PC-3 (cell line): ENCODE results near the gene CDH4. TPM values are rescaled to one million over a fixed set of nuclear protein-coding genes. Genes with fewer than 3 reads are reported as not detected.

ENCODE experiments used
- ATAC-seq: fragments of 200-7000 bp; cut with Tn5 transposase; 2 replicates; pipeline ENCODE4 v1.9.1; 2020; ENCODE audit warnings: mild to moderate bottlenecking, moderate library complexity
- BruUV-seq: library from RNA; stranded (reverse); fragments of 400-500 nt; replicated peaks from 2 replicates; lab custom pipeline; 2021; lab: Mats Ljungman, UMichigan
- CTCF ChIA-PET: fragments of 300-600 bp; sonication (Branson Sonifier 250); formaldehyde crosslinking; loops from one replicate; lab custom pipeline; 2022; ENCODE audit warnings: antibody characterized with exemption; lab: Charles Lee
- POLR2A ChIA-PET: fragments of 300-600 bp; sonication (Branson Sonifier 250); formaldehyde crosslinking; loops from one replicate; lab custom pipeline; 2022; ENCODE audit warnings: antibody characterized with exemption; ENCODE audit not compliant: unreplicated experiment; lab: Charles Lee
- DNase-seq: peaks from one replicate; pipeline ENCODE4 v3.0.0-alpha.2; 2015
- H2AFZ ChIP-seq: fragments of 300-600 bp; sonication (generic); 2 replicates; pipeline ENCODE4 v1.6.0; 2016; ENCODE audit warnings: antibody characterized with exemption, low read length
- H3F3A ChIP-seq: fragments of 300-600 bp; sonication (generic); one replicate; pipeline ENCODE4 v1.6.0; 2017; ENCODE audit warnings: antibody characterized with exemption, low read length, control low read depth, mild to moderate bottlenecking; ENCODE audit not compliant: unreplicated experiment
- H3K27ac ChIP-seq: fragments of 300-600 bp; sonication (generic); 2 replicates; pipeline ENCODE4 v1.5.1; 2016; ENCODE audit warnings: mild to moderate bottlenecking, low read length
- H3K27me3 ChIP-seq: fragments of 300-600 bp; sonication (generic); 2 replicates; pipeline ENCODE4 v1.6.1; 2016; ENCODE audit warnings: low read length, mixed read lengths
- H3K36me3 ChIP-seq: fragments of 300-600 bp; sonication (generic); 2 replicates; pipeline ENCODE4 v1.6.1; 2016; ENCODE audit warnings: low read depth, mixed run types, low read length, mixed read lengths
- H3K4me1 ChIP-seq: fragments of 300-600 bp; sonication (generic); 2 replicates; pipeline ENCODE4 v1.5.1; 2016; ENCODE audit warnings: low read length; ENCODE audit not compliant: insufficient read depth
- H3K4me2 ChIP-seq: fragments of 300-600 bp; sonication (generic); 2 replicates; pipeline ENCODE4 v1.6.0; 2016; ENCODE audit warnings: low read length
- H3K4me3 ChIP-seq: fragments of 300-600 bp; sonication (generic); 2 replicates; pipeline ENCODE4 v1.5.1; 2016; ENCODE audit warnings: mild to moderate bottlenecking, low read length, mixed read lengths
- H3K79me2 ChIP-seq: fragments of 300-600 bp; sonication (generic); 2 replicates; pipeline ENCODE4 v1.6.1; 2017; ENCODE audit warnings: low read length, mixed read lengths
- H3K9ac ChIP-seq: fragments of 300-600 bp; sonication (generic); 2 replicates; pipeline ENCODE4 v1.6.0; 2016; ENCODE audit warnings: mild to moderate bottlenecking, low read length
- H3K9me2 ChIP-seq: fragments of 300-600 bp; sonication (generic); replicated peaks from 2 replicates; pipeline ENCODE4 v1.6.1; 2016; ENCODE audit warnings: mixed run types, low read length, mixed read lengths
- H3K9me3 ChIP-seq: fragments of 300-600 bp; sonication (generic); 2 replicates; pipeline ENCODE4 v1.6.1; 2016; ENCODE audit warnings: low read length, mixed read lengths
- H4K20me1 ChIP-seq: fragments of 300-600 bp; sonication (generic); 2 replicates; pipeline ENCODE4 v1.6.1; 2016; ENCODE audit warnings: low read length, mixed read lengths
- EZH2 ChIP-seq: fragments of 300-600 bp; sonication (generic); IDR thresholded peaks from one replicate; pipeline ENCODE4 v1.6.1; 2017; ENCODE audit warnings: antibody characterized with exemption, mild to moderate bottlenecking, low read length; ENCODE audit not compliant: unreplicated experiment
- EZH2phosphoT487 ChIP-seq: fragments of 300-600 bp; sonication (generic); IDR thresholded peaks from 2 replicates; pipeline ENCODE4 v1.6.1; 2018; ENCODE audit warnings: mild to moderate bottlenecking, antibody characterized with exemption, low read length, borderline replicate concordance
- intact Hi-C: fragments of 100-400 bp; cut with micrococcal nuclease; formaldehyde crosslinking; loops from 2 replicates; pipeline ENCODE4 v1.9.0; 2023
- total RNA-seq: library from RNA; depleted of rRNA; stranded (reverse); fragments of >200 nt; gene quantifications from 2 replicates; pipeline ENCODE4 v1.2.3, GENCODE V29; 2014
- TF ChIP-seq, protein P1 (sequence below): fragments of 300-600 bp; sonication (generic); conservative IDR thresholded peaks from 2 replicates; pipeline ENCODE4 v1.5.1; 2017; ENCODE audit warnings: antibody characterized with exemption, low read depth, mild to moderate bottlenecking, low read length

The CDH4 gene
- total RNA-seq, 1 experiment from 2014 or later = not detected

DNA sequence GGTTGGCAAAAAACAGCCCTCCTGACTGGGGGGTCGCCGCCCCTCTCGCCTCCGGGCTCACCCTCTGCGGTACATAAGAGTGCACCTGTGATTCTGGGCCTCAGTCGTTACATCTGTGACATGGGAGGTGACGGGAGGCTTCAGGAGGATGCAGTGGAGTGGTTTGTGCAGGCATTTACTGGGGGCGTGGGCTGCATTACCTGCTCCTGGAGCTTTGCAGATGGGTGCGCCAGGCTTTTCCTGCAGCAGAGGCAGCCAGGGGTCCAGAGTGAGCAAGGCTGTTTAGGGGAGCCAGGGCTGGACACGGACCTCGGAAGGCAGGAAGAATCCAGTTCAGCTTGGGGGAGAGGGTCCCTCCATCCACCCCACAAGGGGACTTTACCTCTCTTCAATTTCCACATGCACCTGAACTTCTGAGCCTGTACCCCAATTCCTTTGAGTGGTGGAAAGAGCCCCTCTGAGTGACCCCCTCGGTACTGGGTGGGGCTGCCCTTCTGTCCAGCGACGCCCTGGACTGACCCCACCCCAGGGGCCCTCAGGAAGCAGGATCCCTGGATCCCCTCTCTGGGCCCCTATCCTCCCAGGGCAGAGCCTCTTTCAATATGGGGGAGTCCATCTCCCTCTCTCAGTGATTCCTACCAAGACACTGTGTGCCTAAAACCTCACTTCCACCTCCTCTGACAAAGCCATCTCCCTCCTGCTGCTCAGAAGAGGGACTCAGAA lies 679.6 kb downstream of the CDH4 start:
- intact Hi-C loops = no loop called here
- ATAC-seq (no peak), DNase-seq (no peak)
- no peaks in the 10 kb centered on the region for H3K4me1 ChIP-seq
- POLR2A ChIA-PET = no interaction called here
- no peak overlapping the region for H3K9ac ChIP-seq
- H3K79me2 ChIP-seq = no peaks in the 10 kb centered on the region
- H3K27me3 ChIP-seq = no peaks in the 10 kb centered on the region
- H2AFZ ChIP-seq = no peak overlapping the region
- H3K4me3 ChIP-seq = no peak overlapping the region
- no peaks in the 10 kb centered on the region for H4K20me1 ChIP-seq
- BruUV-seq = no TSS peak
- H3K9me3 ChIP-seq = no peaks in the 10 kb centered on the region
- no peaks in the 10 kb centered on the region for H3F3A ChIP-seq
- TF ChIP-seq, protein P1, sequence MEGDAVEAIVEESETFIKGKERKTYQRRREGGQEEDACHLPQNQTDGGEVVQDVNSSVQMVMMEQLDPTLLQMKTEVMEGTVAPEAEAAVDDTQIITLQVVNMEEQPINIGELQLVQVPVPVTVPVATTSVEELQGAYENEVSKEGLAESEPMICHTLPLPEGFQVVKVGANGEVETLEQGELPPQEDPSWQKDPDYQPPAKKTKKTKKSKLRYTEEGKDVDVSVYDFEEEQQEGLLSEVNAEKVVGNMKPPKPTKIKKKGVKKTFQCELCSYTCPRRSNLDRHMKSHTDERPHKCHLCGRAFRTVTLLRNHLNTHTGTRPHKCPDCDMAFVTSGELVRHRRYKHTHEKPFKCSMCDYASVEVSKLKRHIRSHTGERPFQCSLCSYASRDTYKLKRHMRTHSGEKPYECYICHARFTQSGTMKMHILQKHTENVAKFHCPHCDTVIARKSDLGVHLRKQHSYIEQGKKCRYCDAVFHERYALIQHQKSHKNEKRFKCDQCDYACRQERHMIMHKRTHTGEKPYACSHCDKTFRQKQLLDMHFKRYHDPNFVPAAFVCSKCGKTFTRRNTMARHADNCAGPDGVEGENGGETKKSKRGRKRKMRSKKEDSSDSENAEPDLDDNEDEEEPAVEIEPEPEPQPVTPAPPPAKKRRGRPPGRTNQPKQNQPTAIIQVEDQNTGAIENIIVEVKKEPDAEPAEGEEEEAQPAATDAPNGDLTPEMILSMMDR = no peak
- TF ChIP-seq EZH2phosphoT487 (no peak), EZH2 (no peak)
- no peak overlapping the region for H3K4me2 ChIP-seq
- no peaks in the 10 kb centered on the region for H3K9me2 ChIP-seq
- H3K27ac ChIP-seq = no peak overlapping the region
- H3K36me3 ChIP-seq = no peaks in the 10 kb centered on the region
- CTCF ChIA-PET = no interaction called here

GRCh38 chr20:61932199-61932592 lies 680.1 kb downstream of the CDH4 start:
- no peaks in the 10 kb centered on the region for H3K27me3 ChIP-seq
- ChIA-PET CTCF (no interaction called here), POLR2A (no interaction called here)
- H3K4me1 ChIP-seq = no peaks in the 10 kb centered on the region
- no peaks in the 10 kb centered on the region for H3K79me2 ChIP-seq
- H3K9ac ChIP-seq = no peak overlapping the region
- H3K9me2 ChIP-seq = no peaks in the 10 kb centered on the region
- H3K4me2 ChIP-seq = no peak overlapping the region
- intact Hi-C loops = no loop called here
- BruUV-seq = no TSS peak
- H3K4me3 ChIP-seq = no peak overlapping the region
- no peak overlapping the region for H2AFZ ChIP-seq
- TF ChIP-seq EZH2 (no peak), EZH2phosphoT487 (no peak)
- TF ChIP-seq, protein P1 = no peak
- H3K9me3 ChIP-seq = no peaks in the 10 kb centered on the region
- no peaks in the 10 kb centered on the region for H3K36me3 ChIP-seq
- ATAC-seq (no peak), DNase-seq (no peak)
- H3K27ac ChIP-seq = no peak overlapping the region
- no peaks in the 10 kb centered on the region for H3F3A ChIP-seq
- no peaks in the 10 kb centered on the region for H4K20me1 ChIP-seq

- H3F3A ChIP-seq = no peaks in the 10 kb centered on the region
- ChIA-PET POLR2A (no interaction called here), CTCF (no interaction called here)
- H3K4me3 ChIP-seq = no peak overlapping the region
- BruUV-seq = no TSS peak
- no peaks in the 10 kb centered on the region for H3K79me2 ChIP-seq
- no peak overlapping the region for H2AFZ ChIP-seq
- ATAC-seq = no peak
- H3K27me3 ChIP-seq = no peaks in the 10 kb centered on the region
- intact Hi-C loops = no loop called here
- TF ChIP-seq EZH2 (no peak), EZH2phosphoT487 (no peak)
- TF ChIP-seq, protein P1 = no peak
- no peaks in the 10 kb centered on the region for H3K4me1 ChIP-seq
- H3K9me2 ChIP-seq = no peaks in the 10 kb centered on the region
- no peaks in the 10 kb centered on the region for H4K20me1 ChIP-seq
- H3K9me3 ChIP-seq = no peaks in the 10 kb centered on the region
- H3K9ac ChIP-seq = no peak overlapping the region
- H3K4me2 ChIP-seq = no peak overlapping the region
- no peak for DNase-seq
- H3K27ac ChIP-seq = no peak overlapping the region
- no peaks in the 10 kb centered on the region for H3K36me3 ChIP-seq
Observed at GRCh38 chr20:61932711-61933480, 680.8 kb downstream of the CDH4 start.
